ENCODE results near the gene XPC.

The XPC gene

GRCh38 chr3:14181253-14181652 is 2.9 kb upstream of the XPC start:
- H3K9me3 ChIP-seq (ENCODE audit: low read length), result no peaks in the 10 kb centered on the region
- no peak overlapping the region for H3K4me3 ChIP-seq (ENCODE audit: low read depth, low read length, poor library complexity, severe bottlenecking)
- H3K9ac ChIP-seq (ENCODE audit: low read length), result no peak overlapping the region
- H3K27ac ChIP-seq (ENCODE audit: low read depth, low read length, poor library complexity, severe bottlenecking), result no peak overlapping the region
- no peaks in the 10 kb centered on the region for H3F3A ChIP-seq (ENCODE audit: insufficient read depth, low read length)
- peaks cover 24% of the 10 kb centered on the region for H3K79me2 ChIP-seq (ENCODE audit: insufficient read depth, low read length)
- no peak overlapping the region for H2AFZ ChIP-seq (ENCODE audit: low read length)
- H4K20me1 ChIP-seq (ENCODE audit: insufficient read depth, low read length), result no peaks in the 10 kb centered on the region
- no peaks in the 10 kb centered on the region for H3K9me2 ChIP-seq (ENCODE audit: low read depth, low read length)
- TF ChIP-seq CTCF (IDR thresholded peaks at IDR 0.05; ENCODE audit: low read length), result no peak
- TF ChIP-seq EZH2 (IDR thresholded peaks at IDR 0.05; ENCODE audit: borderline replicate concordance, low read length), result no peak
- no peaks in the 10 kb centered on the region for H3K27me3 ChIP-seq (ENCODE audit: insufficient read depth, low read length)
- peaks cover 49% of the 10 kb centered on the region for H3K36me3 ChIP-seq (ENCODE audit: insufficient read depth, low read length)
- H3K4me2 ChIP-seq (ENCODE audit: low read length), result no peak overlapping the region
- peaks cover 26% of the 10 kb centered on the region for H3K4me1 ChIP-seq (ENCODE audit: insufficient read depth, low read length, severe bottlenecking)

GRCh38 chr3:14179795-14180194 is 1.4 kb upstream of the XPC start:
- peak overlapping the region; percentile 91 for H3K9ac ChIP-seq (ENCODE audit: low read length)

GRCh38 chr3:14179114-14179465 is 689 bp upstream of the XPC start:
- Histone ChIP-seq H3F3A (ENCODE audit: insufficient read depth, low read length) (no peaks in the 10 kb centered on the region), H3K9me2 (ENCODE audit: low read depth, low read length) (no peaks in the 10 kb centered on the region), H4K20me1 (ENCODE audit: insufficient read depth, low read length) (no peaks in the 10 kb centered on the region), H3K4me2 (ENCODE audit: low read length) (peak overlapping the region; percentile 84), H3K9me3 (ENCODE audit: low read length) (no peaks in the 10 kb centered on the region), H3K36me3 (ENCODE audit: insufficient read depth, low read length) (peaks cover 32% of the 10 kb centered on the region), H2AFZ (ENCODE audit: low read length) (no peak overlapping the region), H3K9ac (ENCODE audit: low read length) (peak overlapping the region; percentile 91), H3K4me3 (ENCODE audit: low read depth, low read length, poor library complexity, severe bottlenecking) (peak overlapping the region; percentile 89), H3K4me1 (ENCODE audit: insufficient read depth, low read length, severe bottlenecking) (peaks cover 47% of the 10 kb centered on the region), H3K27ac (ENCODE audit: low read depth, low read length, poor library complexity, severe bottlenecking) (peak overlapping the region; percentile 18), H3K27me3 (ENCODE audit: insufficient read depth, low read length) (no peaks in the 10 kb centered on the region), H3K79me2 (ENCODE audit: insufficient read depth, low read length) (peaks cover 34% of the 10 kb centered on the region)
- TF ChIP-seq EZH2 (IDR thresholded peaks at IDR 0.05; ENCODE audit: borderline replicate concordance, low read length) (no peak), CTCF (IDR thresholded peaks at IDR 0.05; ENCODE audit: low read length) (no peak)

More at GRCh38 chr3:14179795-14180194, 1.4 kb upstream of the XPC start:
- H3K4me3 ChIP-seq (ENCODE audit: low read depth, low read length, poor library complexity, severe bottlenecking), result peak overlapping the region; percentile 89
- no peaks in the 10 kb centered on the region for H3K9me2 ChIP-seq (ENCODE audit: low read depth, low read length)
- peaks cover 34% of the 10 kb centered on the region for H3K36me3 ChIP-seq (ENCODE audit: insufficient read depth, low read length)
- no peaks in the 10 kb centered on the region for H3K9me3 ChIP-seq (ENCODE audit: low read length)
- no peak overlapping the region for H2AFZ ChIP-seq (ENCODE audit: low read length)
- TF ChIP-seq EZH2 (IDR thresholded peaks at IDR 0.05; ENCODE audit: borderline replicate concordance, low read length), result no peak
- no peak for TF ChIP-seq CTCF (IDR thresholded peaks at IDR 0.05; ENCODE audit: low read length)
- peaks cover 31% of the 10 kb centered on the region for H3K79me2 ChIP-seq (ENCODE audit: insufficient read depth, low read length)
- H4K20me1 ChIP-seq (ENCODE audit: insufficient read depth, low read length), result no peaks in the 10 kb centered on the region
- no peaks in the 10 kb centered on the region for H3K27me3 ChIP-seq (ENCODE audit: insufficient read depth, low read length)
- H3K4me2 ChIP-seq (ENCODE audit: low read length), result peak overlapping the region; percentile 84
- no peak overlapping the region for H3K27ac ChIP-seq (ENCODE audit: low read depth, low read length, poor library complexity, severe bottlenecking)
- no peaks in the 10 kb centered on the region for H3F3A ChIP-seq (ENCODE audit: insufficient read depth, low read length)
- H3K4me1 ChIP-seq (ENCODE audit: insufficient read depth, low read length, severe bottlenecking), result peaks cover 40% of the 10 kb centered on the region
